HCT116 (cell line): ENCODE measurements around the gene ZNF3. TPM values are rescaled to one million over a fixed set of nuclear protein-coding genes. Genes with fewer than 3 reads are reported as not detected.

Experiments
- ATAC-seq: fragments of 200-7000 bp; cut with Tn5 transposase; 2 replicates; pipeline ENCODE4 v1.9.1; 2020; ENCODE audit warnings: mild to moderate bottlenecking, moderate library complexity
- BruUV-seq: library from RNA; stranded (reverse); fragments of 400-500 nt; replicated peaks from 2 replicates; lab custom pipeline; 2021; lab: Mats Ljungman, UMichigan
- CTCF ChIA-PET: fragments of 300-600 bp; sonication (Branson Sonifier 250); formaldehyde crosslinking; loops from one replicate; lab custom pipeline; 2021; ENCODE audit warnings: antibody characterized with exemption; lab: Charles Lee
- POLR2A ChIA-PET: fragments of 300-600, 350-600 bp; sonication (Branson Sonifier 250); formaldehyde crosslinking; loops from one replicate; lab custom pipeline; 2021; ENCODE audit warnings: antibody characterized with exemption; lab: Charles Lee
- RAD21 ChIA-PET, 2 experiments: fragments of 300-600 bp; sonication (Branson Sonifier 250); formaldehyde crosslinking; loops; one replicate each; lab custom pipeline; 2023; ENCODE audit warnings: low total read pairs in 2 of 2; ENCODE audit not compliant: uncharacterized antibody in 2 of 2, unreplicated experiment in 2 of 2, low non-redundant PET in 1 of 2; lab: Charles Lee
- DNase-seq: peaks from one replicate; pipeline ENCODE4 v3.0.0-alpha.2; 2010; ENCODE audit warnings: low read depth, low spot score
- H2AFZ ChIP-seq: fragments of 200-600 bp; shearing (Covaris generic), sonication (generic); 2 replicates; pipeline ENCODE4 v1.6.1; 2017; ENCODE audit warnings: low read depth, mixed run types, mixed read lengths, antibody characterized with exemption, low read length; ENCODE audit not compliant: poor library complexity, severe bottlenecking
- H3K27ac ChIP-seq: 2 replicates; pipeline ENCODE4 v1.5.1; 2012; ENCODE audit warnings: low read depth, low read length
- H3K27me3 ChIP-seq: fragments of 200-600 bp; sonication (generic); 2 replicates; pipeline ENCODE4 v1.6.1; 2016; ENCODE audit warnings: mixed run types, low read length, mixed read lengths; ENCODE audit not compliant: insufficient read depth
- H3K36me3 ChIP-seq, 2 experiments: fragments of 200-500 bp in 1 of 2; fragments of 200-600 bp in 1 of 2; sonication (Bioruptor generic) in 1 of 2; sonication (generic) in 1 of 2; 2 replicates each; pipeline versions ENCODE4 v1.5.1 to v1.6.1; 2014 to 2016; ENCODE audit warnings: low read length in 2 of 2, inconsistent platforms in 1 of 2, mixed read lengths in 1 of 2, mixed run types in 1 of 2; ENCODE audit not compliant: insufficient read depth in 2 of 2, control insufficient read depth in 1 of 2
- H3K4me1 ChIP-seq, 2 experiments: fragments of 200-600 bp in 1 of 2; sonication (generic) in 1 of 2; 2 replicates each; pipeline versions ENCODE4 v1.5.1 to v1.6.1; 2012 to 2017; ENCODE audit warnings: low read length in 2 of 2, inconsistent platforms in 1 of 2, mild to moderate bottlenecking in 1 of 2, mixed read lengths in 1 of 2, mixed run types in 1 of 2, moderate library complexity in 1 of 2; ENCODE audit not compliant: insufficient read depth in 2 of 2, control insufficient read depth in 1 of 2
- H3K4me2 ChIP-seq: fragments of 200-600 bp; sonication (generic); 2 replicates; pipeline ENCODE4 v1.6.1; 2017; ENCODE audit warnings: mixed run types, low read length, mixed read lengths
- H3K4me3 ChIP-seq, 2 experiments: fragments of 200-600 bp in 1 of 2; sonication (generic) in 1 of 2; replicated peaks in 1 of 2; 2 replicates each; pipeline ENCODE4 v1.5.1; 2011 to 2016; ENCODE audit warnings: low read length in 2 of 2, control low read depth in 1 of 2, low read depth in 1 of 2, mild to moderate bottlenecking in 1 of 2, mixed read lengths in 1 of 2, mixed run types in 1 of 2
- H3K79me2 ChIP-seq: fragments of 200-600 bp; sonication (generic); 2 replicates; pipeline ENCODE4 v1.6.1; 2017; ENCODE audit warnings: mild to moderate bottlenecking, mixed run types, low read length, moderate library complexity, mixed read lengths; ENCODE audit not compliant: insufficient read depth
- H3K9ac ChIP-seq: fragments of 200-600 bp; sonication (generic); 2 replicates; pipeline ENCODE4 v1.6.1; 2016; ENCODE audit warnings: low read length, mixed read lengths
- H3K9me2 ChIP-seq: fragments of 200-600 bp; sonication (generic), shearing (Covaris generic); 2 replicates; pipeline ENCODE4 v1.6.1; 2017; ENCODE audit warnings: mixed run types, mild to moderate bottlenecking, moderate library complexity; ENCODE audit not compliant: insufficient read depth
- H3K9me3 ChIP-seq, 2 experiments: fragments of 200-500 bp in 1 of 2; fragments of 200-600 bp in 1 of 2; sonication (Bioruptor generic) in 1 of 2; sonication (generic) in 1 of 2; 2 replicates each; pipeline ENCODE4 v1.6.1; 2014 to 2017; ENCODE audit warnings: low read length in 2 of 2, mixed read lengths in 2 of 2, inconsistent platforms in 1 of 2, low read depth in 1 of 2, mild to moderate bottlenecking in 1 of 2, mixed run types in 1 of 2, moderate library complexity in 1 of 2; ENCODE audit not compliant: control insufficient read depth in 1 of 2, insufficient read depth in 1 of 2
- H4K20me1 ChIP-seq: fragments of 200-600 bp; sonication (generic), shearing (Covaris generic); 2 replicates; pipeline ENCODE4 v1.6.1; 2017; ENCODE audit warnings: mixed run types, mild to moderate bottlenecking, moderate library complexity; ENCODE audit not compliant: insufficient read depth
- EGR1 ChIP-seq: IDR thresholded peaks from 2 replicates; pipeline ENCODE4 v1.6.1; 2012; ENCODE audit warnings: low read depth
- ELF1 ChIP-seq: IDR thresholded peaks from 2 replicates; pipeline ENCODE4 v1.6.1; 2012; ENCODE audit warnings: low read depth, borderline replicate concordance
- JUND ChIP-seq: IDR thresholded peaks from 2 replicates; pipeline ENCODE4 v1.6.1; 2012
- POLR2A ChIP-seq: IDR thresholded peaks from 2 replicates; pipeline ENCODE4 v1.7.0; 2011; ENCODE audit warnings: borderline replicate concordance; ENCODE audit not compliant: insufficient read depth, insufficient read length; ENCODE audit errors: extremely low read depth
- POLR2AphosphoS5 ChIP-seq: IDR thresholded peaks from 2 replicates; pipeline ENCODE4 v1.6.1; 2011; ENCODE audit warnings: mild to moderate bottlenecking, low read depth, low read length, moderate library complexity
- REST ChIP-seq: IDR thresholded peaks from 2 replicates; pipeline ENCODE4 v1.6.1; 2012; ENCODE audit warnings: low read depth
- SIN3A ChIP-seq: IDR thresholded peaks from 2 replicates; pipeline ENCODE4 v1.6.1; 2012; ENCODE audit warnings: low read depth
- YY1 ChIP-seq: IDR thresholded peaks from 2 replicates; pipeline ENCODE4 v1.6.1; 2011; ENCODE audit warnings: low read length, low read depth, moderate library complexity, mild to moderate bottlenecking; ENCODE audit not compliant: insufficient replicate concordance; ENCODE audit errors: extremely low read depth
- ZBTB33 ChIP-seq: IDR thresholded peaks from 2 replicates; pipeline ENCODE4 v1.6.1; 2011; ENCODE audit warnings: mild to moderate bottlenecking, low read length, moderate library complexity; ENCODE audit not compliant: insufficient replicate concordance; ENCODE audit errors: extremely low read depth
- intact Hi-C: fragments of 100-400 bp; cut with micrococcal nuclease; formaldehyde crosslinking; loops from 2 replicates; pipeline ENCODE4 v1.10.0; 2022
- total RNA-seq: library from RNA; stranded (reverse); gene quantifications from one replicate; pipeline ENCODE4 v1.2.1, GENCODE V29; 2021; ENCODE audit not compliant: unreplicated experiment
- TF ChIP-seq, protein P1 (sequence below): IDR thresholded peaks from 2 replicates; pipeline ENCODE4 v1.6.1; 2012

The ZNF3 gene
- total RNA-seq, 1 experiment from 2014 or later: 28.2 TPM

GRCh38 chr7:100111914-100112313 lies 30.4 kb upstream of the ZNF3 start:
- Histone ChIP-seq H3K36me3 (peaks cover 3 to 18% of the 10 kb centered on the region in 2 experiments; a peak in 3 of 4 replicates), H3K9me2 (no peaks in the 10 kb centered on the region), H2AFZ (no peak overlapping the region), H4K20me1 (no peaks in the 10 kb centered on the region), H3K27ac (no peak overlapping the region), H3K9ac (no peak overlapping the region), H3K9me3 (no peaks in the 10 kb centered on the region), H3K79me2 (no peaks in the 10 kb centered on the region), H3K4me1 (no peaks in the 10 kb centered on the region), H3K4me2 (no peak overlapping the region), H3K4me3 (no peak overlapping the region), H3K27me3 (no peaks in the 10 kb centered on the region)
- no peak for DNase-seq
- RAD21 ChIA-PET: no interaction called here
- intact Hi-C loops: no loop called here
- POLR2A ChIA-PET: no interaction called here
- CTCF ChIA-PET: no interaction called here
- TF ChIP-seq JUND: no peak
- TF ChIP-seq EGR1: no peak
- BruUV-seq: no TSS peak
- no peak for ATAC-seq

- no TSS peak for BruUV-seq
- H3K79me2 ChIP-seq: no peaks in the 10 kb centered on the region
- H3K9ac ChIP-seq: no peak overlapping the region
- no peaks in the 10 kb centered on the region for H3K27me3 ChIP-seq
- ATAC-seq (no peak), DNase-seq (no peak)
- H3K9me3 ChIP-seq: no peaks in the 10 kb centered on the region
- no peak overlapping the region for H2AFZ ChIP-seq
- RAD21 ChIA-PET: no interaction called here
- no peaks in the 10 kb centered on the region for H3K9me2 ChIP-seq
- H3K4me2 ChIP-seq: no peak overlapping the region
- TF ChIP-seq, protein P1, sequence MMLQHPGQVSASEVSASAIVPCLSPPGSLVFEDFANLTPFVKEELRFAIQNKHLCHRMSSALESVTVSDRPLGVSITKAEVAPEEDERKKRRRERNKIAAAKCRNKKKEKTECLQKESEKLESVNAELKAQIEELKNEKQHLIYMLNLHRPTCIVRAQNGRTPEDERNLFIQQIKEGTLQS: no peak
- TF ChIP-seq YY1: no peak
- no peak for TF ChIP-seq REST
- TF ChIP-seq SIN3A: no peak
- no peak for TF ChIP-seq JUND
- no peak for TF ChIP-seq POLR2A
- no peak for TF ChIP-seq ZBTB33
- TF ChIP-seq ELF1: no peak
- no peak; the same call in 1 of the 2 replicates for TF ChIP-seq POLR2AphosphoS5
- POLR2A ChIA-PET: no interaction called here
- intact Hi-C loops: no loop called here
- peaks cover 3 to 23% of the 10 kb centered on the region in 2 experiments; a peak in 3 of 4 replicates for H3K36me3 ChIP-seq
- no peaks in the 10 kb centered on the region for H3K4me1 ChIP-seq
- H3K27ac ChIP-seq: no peak overlapping the region
- H4K20me1 ChIP-seq: no peaks in the 10 kb centered on the region
- CTCF ChIA-PET: no interaction called here
- no peak overlapping the region for H3K4me3 ChIP-seq
Observed at GRCh38 chr7:100111156-100111555, 29.6 kb upstream of the ZNF3 start.
